Hepatocyte (in vitro differentiated cells): Measurements from ENCODE around the gene SRXN1.

Experiments used
- CTCF ChIP-seq: fragments of 200-600 bp; sonication (generic); IDR thresholded peaks from 2 replicates; pipeline ENCODE4 v1.5.1; 2016; ENCODE audit warnings: antibody characterized with exemption, mild to moderate bottlenecking; ENCODE audit not compliant: poor library complexity
- EZH2 ChIP-seq: fragments of 200-600 bp; sonication (generic); IDR thresholded peaks from 2 replicates; pipeline ENCODE4 v1.6.1; 2016; ENCODE audit warnings: antibody characterized with exemption, mild to moderate bottlenecking, borderline replicate concordance
- EZH2phosphoT487 ChIP-seq: fragments of 200-600 bp; sonication (generic); IDR thresholded peaks from one replicate; pipeline ENCODE4 v1.6.1; 2018; ENCODE audit warnings: antibody characterized with exemption, mild to moderate bottlenecking, low read depth, moderate library complexity; ENCODE audit not compliant: unreplicated experiment, severe bottlenecking

GRCh38 chr20:634148-634925 is 18.7 kb downstream of the SRXN1 start:
- no peak for TF ChIP-seq CTCF
- no peak for TF ChIP-seq EZH2
- no peak for TF ChIP-seq EZH2phosphoT487
